DMS153 (cell line): ENCODE results near the gene NCKIPSD.
"Not testable (repeated sequence)": the region's sequence is repeated elsewhere in the genome, so short reads cannot be mapped to it uniquely, and the experiment has no call there.

ENCODE experiments used
- DNase-seq: peaks from one replicate; lab custom pipeline; 2025; lab: John Stamatoyannopoulos, UW

NCKIPSD gene

GRCh38 chr3:48685603-48686511, at the start of gene NCKIPSD:
Gene NCKIPSD (minus strand): TSS chr3:48685915. CDS start chr3:48685807, 108 bp downstream.
- DNase-seq = peak; percentile 27

- DNase-seq = not testable (repeated sequence)
Measured at GRCh38 chr3:48735075-48735767, 49.5 kb upstream of the NCKIPSD start.

GRCh38 chr3:48734541-48734940, 48.8 kb upstream of the NCKIPSD start:
- not testable (repeated sequence) for DNase-seq

- not testable (repeated sequence) for DNase-seq
Measured at GRCh38 chr3:48733752-48734518, 48.2 kb upstream of the NCKIPSD start.

- no peak for DNase-seq
Measured at GRCh38 chr3:48727511-48727910, 41.8 kb upstream of the NCKIPSD start.

GRCh38 chr3:48725185-48725855, 39.6 kb upstream of the NCKIPSD start:
- not testable (repeated sequence) for DNase-seq

GRCh38 chr3:48723725-48724124, 38.0 kb upstream of the NCKIPSD start:
- DNase-seq = no peak

- not testable (repeated sequence) for DNase-seq
Measured at GRCh38 chr3:48723293-48723692, 37.6 kb upstream of the NCKIPSD start.

- peak; percentile 87 for DNase-seq
Measured at GRCh38 chr3:48716982-48717746, 31.4 kb upstream of the NCKIPSD start, which contains the start of gene IP6K2. Gene IP6K2 (minus strand): TSS chr3:48717221. CDS start chr3:48695291, 21,930 bp downstream.

- no peak for DNase-seq
Measured at GRCh38 chr3:48716508-48716981, 30.8 kb upstream of the NCKIPSD start.

GRCh38 chr3:48715174-48715800, 29.6 kb upstream of the NCKIPSD start:
- DNase-seq = no peak

GRCh38 chr3:48711727-48712126, 26.0 kb upstream of the NCKIPSD start:
- DNase-seq = no peak

- DNase-seq = no peak
Measured at GRCh38 chr3:48709051-48709461, 23.3 kb upstream of the NCKIPSD start.

- DNase-seq = no peak
Measured at GRCh38 chr3:48708481-48708889, 22.8 kb upstream of the NCKIPSD start.

- DNase-seq = no peak
Measured at GRCh38 chr3:48707157-48707556, 21.4 kb upstream of the NCKIPSD start.

GRCh38 chr3:48702320-48702920, 16.7 kb upstream of the NCKIPSD start:
- DNase-seq = no peak

- no peak for DNase-seq
Measured at GRCh38 chr3:48700731-48701405, 15.2 kb upstream of the NCKIPSD start.

- DNase-seq = no peak
Measured at GRCh38 chr3:48698891-48699290, 13.2 kb upstream of the NCKIPSD start.

- no peak for DNase-seq
Measured at GRCh38 chr3:48697952-48698351, 12.2 kb upstream of the NCKIPSD start.
